Left ventricle myocardium inferior (tissue), 1 donor: ENCODE measurements around the gene TDRD5. TPM values are rescaled to one million over a fixed set of nuclear protein-coding genes. Genes with fewer than 3 reads are reported as not detected.

Experiments
- DNase-seq: peaks from one replicate; pipeline ENCODE4 v3.0.0-alpha.2; 2020
- H3K27ac ChIP-seq: fragments of 200-600 bp; replicated peaks from 2 replicates; pipeline ENCODE4 v1.8.0; 2021
- H3K27me3 ChIP-seq: fragments of 200-600 bp; 2 replicates; pipeline ENCODE4 v1.8.0; 2021; ENCODE audit warnings: low read depth
- H3K36me3 ChIP-seq: fragments of 200-600 bp; 2 replicates; pipeline ENCODE4 v1.8.0; 2021
- H3K4me1 ChIP-seq: fragments of 200-600 bp; 2 replicates; pipeline ENCODE4 v1.8.0; 2021
- H3K4me3 ChIP-seq: fragments of 200-600 bp; 2 replicates; pipeline ENCODE4 v1.8.0; 2021; ENCODE audit warnings: mild to moderate bottlenecking, moderate library complexity
- H3K9me3 ChIP-seq: fragments of 200-600 bp; replicated peaks from 2 replicates; pipeline ENCODE4 v1.8.0; 2021
- CTCF ChIP-seq: fragments of 200-600 bp; IDR thresholded peaks from 2 replicates; pipeline ENCODE4 v1.8.0; 2021; ENCODE audit warnings: antibody characterized with exemption, mild to moderate bottlenecking, borderline replicate concordance
- intact Hi-C: fragments of 100-400 bp; cut with micrococcal nuclease; formaldehyde crosslinking; loops from one replicate; pipeline ENCODE4 v1.11.0; 2022
- total RNA-seq: library from RNA; stranded (reverse); fragmentation: NEBNext Ultra II Directional; extraction: Animal tissue kit (Norgen Biotek cat#: 25700); gene quantifications from one replicate; pipeline ENCODE4 v1.2.1, GENCODE V29; 2021
- donor health status: DM: no; HTN: yes; CAD: no; lungs with severe emphysema.

TDRD5 gene
- total RNA-seq, 1 donor from 2014 or later = not detected

- no peak for TF ChIP-seq CTCF
- H3K4me1 ChIP-seq = peaks cover 17% of the 10 kb centered on the region
- no peak overlapping the region for H3K27ac ChIP-seq
- intact Hi-C loops = no loop called here
- no peaks in the 10 kb centered on the region for H3K9me3 ChIP-seq
- no peaks in the 10 kb centered on the region for H3K36me3 ChIP-seq
- H3K27me3 ChIP-seq = peaks cover 90% of the 10 kb centered on the region
- no peak overlapping the region for H3K4me3 ChIP-seq
- DNase-seq = no peak
These were observed 961 bp upstream of the TDRD5 start for GRCh38 chr1:179590671-179591070.

GRCh38 chr1:179591253-179591591, 410 bp upstream of the TDRD5 start:
- no peak for TF ChIP-seq CTCF
- peak overlapping the region; percentile 48 for H3K4me3 ChIP-seq
- no peak for DNase-seq
- intact Hi-C loops = no loop called here
- H3K27me3 ChIP-seq = peaks cover 84% of the 10 kb centered on the region
- no peaks in the 10 kb centered on the region for H3K36me3 ChIP-seq
- no peaks in the 10 kb centered on the region for H3K9me3 ChIP-seq
- H3K27ac ChIP-seq = no peak overlapping the region
- H3K4me1 ChIP-seq = peaks cover 12% of the 10 kb centered on the region

- Histone ChIP-seq H3K27ac (no peak overlapping the region), H3K36me3 (no peaks in the 10 kb centered on the region), H3K4me1 (no peaks in the 10 kb centered on the region), H3K9me3 (peaks cover 11% of the 10 kb centered on the region), H3K4me3 (no peak overlapping the region), H3K27me3 (peaks cover 35% of the 10 kb centered on the region)
- TF ChIP-seq CTCF = no peak
- DNase-seq = no peak
- intact Hi-C loops = no loop called here
These were observed 7.0 kb downstream of the TDRD5 start for GRCh38 chr1:179598631-179599030.

- Histone ChIP-seq H3K36me3 (no peaks in the 10 kb centered on the region), H3K4me1 (no peaks in the 10 kb centered on the region), H3K4me3 (no peak overlapping the region), H3K27me3 (peaks cover 24% of the 10 kb centered on the region), H3K27ac (no peak overlapping the region), H3K9me3 (peaks cover 11% of the 10 kb centered on the region)
- intact Hi-C loops = no loop called here
- DNase-seq = no peak
- peak; percentile 42 for TF ChIP-seq CTCF
These were observed 8.1 kb downstream of the TDRD5 start for GRCh38 chr1:179599623-179600249.

- H3K36me3 ChIP-seq = no peaks in the 10 kb centered on the region
- intact Hi-C loops = no loop called here
- TF ChIP-seq CTCF = no peak
These were observed 9.5 kb downstream of the TDRD5 start for GRCh38 chr1:179601093-179601492.

GRCh38 chr1:179612361-179612760, 20.7 kb downstream of the TDRD5 start:
- intact Hi-C loops = no loop called here
- H3K36me3 ChIP-seq = no peaks in the 10 kb centered on the region

More at GRCh38 chr1:179601093-179601492, 9.5 kb downstream of the TDRD5 start:
- Histone ChIP-seq H3K27me3 (peaks cover 22% of the 10 kb centered on the region), H3K27ac (no peak overlapping the region), H3K4me3 (no peak overlapping the region), H3K9me3 (peaks cover 11% of the 10 kb centered on the region), H3K4me1 (no peaks in the 10 kb centered on the region)
- no peak for DNase-seq

More at GRCh38 chr1:179612361-179612760, 20.7 kb downstream of the TDRD5 start:
- DNase-seq = no peak
- Histone ChIP-seq H3K9me3 (no peaks in the 10 kb centered on the region), H3K4me1 (no peaks in the 10 kb centered on the region), H3K27me3 (peaks cover 63% of the 10 kb centered on the region), H3K27ac (no peak overlapping the region), H3K4me3 (no peak overlapping the region)
- no peak for TF ChIP-seq CTCF
